ENCODE data around the gene DSC1.

DSC1 gene

GRCh38 chr18:31205273-31205672, 42.6 kb upstream of the DSC1 start:
- H3K27ac ChIP-seq = peak overlapping the region; percentile 89
- TF ChIP-seq, protein P1, sequence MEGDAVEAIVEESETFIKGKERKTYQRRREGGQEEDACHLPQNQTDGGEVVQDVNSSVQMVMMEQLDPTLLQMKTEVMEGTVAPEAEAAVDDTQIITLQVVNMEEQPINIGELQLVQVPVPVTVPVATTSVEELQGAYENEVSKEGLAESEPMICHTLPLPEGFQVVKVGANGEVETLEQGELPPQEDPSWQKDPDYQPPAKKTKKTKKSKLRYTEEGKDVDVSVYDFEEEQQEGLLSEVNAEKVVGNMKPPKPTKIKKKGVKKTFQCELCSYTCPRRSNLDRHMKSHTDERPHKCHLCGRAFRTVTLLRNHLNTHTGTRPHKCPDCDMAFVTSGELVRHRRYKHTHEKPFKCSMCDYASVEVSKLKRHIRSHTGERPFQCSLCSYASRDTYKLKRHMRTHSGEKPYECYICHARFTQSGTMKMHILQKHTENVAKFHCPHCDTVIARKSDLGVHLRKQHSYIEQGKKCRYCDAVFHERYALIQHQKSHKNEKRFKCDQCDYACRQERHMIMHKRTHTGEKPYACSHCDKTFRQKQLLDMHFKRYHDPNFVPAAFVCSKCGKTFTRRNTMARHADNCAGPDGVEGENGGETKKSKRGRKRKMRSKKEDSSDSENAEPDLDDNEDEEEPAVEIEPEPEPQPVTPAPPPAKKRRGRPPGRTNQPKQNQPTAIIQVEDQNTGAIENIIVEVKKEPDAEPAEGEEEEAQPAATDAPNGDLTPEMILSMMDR (conservative IDR thresholded peaks at IDR 0.05) = no peak

GRCh38 chr18:31204833-31205232, 42.2 kb upstream of the DSC1 start:
- TF ChIP-seq, protein P1 (conservative IDR thresholded peaks at IDR 0.05) = no peak
- H3K27ac ChIP-seq = peak overlapping the region; percentile 89

GRCh38 chr18:31204166-31204565, 41.5 kb upstream of the DSC1 start:
- TF ChIP-seq, protein P1 (conservative IDR thresholded peaks at IDR 0.05) = no peak
- H3K27ac ChIP-seq = peak overlapping the region; percentile 89

- peak overlapping the region; percentile 89 for H3K27ac ChIP-seq
- TF ChIP-seq, protein P1 (conservative IDR thresholded peaks at IDR 0.05) = no peak
Measured at GRCh38 chr18:31203794-31204148, 41.1 kb upstream of the DSC1 start.

DNA sequence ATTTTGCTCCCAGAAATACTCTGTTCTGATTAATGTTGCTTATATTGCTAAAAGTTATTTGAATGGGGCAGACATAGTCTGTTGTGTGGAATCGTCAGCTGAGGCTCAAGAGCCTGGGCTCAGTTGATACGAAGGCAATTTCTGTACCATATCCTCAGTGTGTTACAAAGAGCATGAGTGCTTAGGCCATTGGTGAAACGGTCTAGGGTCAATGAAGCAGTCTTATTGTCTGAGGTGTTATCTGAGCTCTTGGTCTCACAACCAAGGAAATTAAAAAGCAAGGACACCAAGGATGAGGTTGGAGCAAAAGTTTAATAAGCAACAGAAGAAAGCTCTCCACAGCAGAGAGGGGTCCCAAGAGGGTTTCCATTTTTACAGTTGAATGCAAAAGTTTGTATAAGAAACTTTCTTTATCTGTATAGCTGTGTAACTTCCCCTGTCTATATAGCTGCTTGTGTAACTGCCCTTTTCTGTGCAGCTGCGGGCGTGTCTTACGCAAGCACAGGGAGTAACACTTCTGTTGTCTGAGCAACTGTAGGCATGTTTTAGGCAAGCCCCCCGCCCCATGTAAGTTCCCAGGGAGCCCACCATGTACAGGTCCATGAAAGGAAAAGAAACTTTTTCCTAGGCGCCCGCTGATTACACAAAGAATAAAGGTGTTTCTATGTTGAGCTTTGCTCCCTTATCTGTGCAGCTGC, 40.6 kb upstream of the DSC1 start:
- TF ChIP-seq, protein P1 (conservative IDR thresholded peaks at IDR 0.05) = no peak
- peak overlapping the region; percentile 89 for H3K27ac ChIP-seq

DNA sequence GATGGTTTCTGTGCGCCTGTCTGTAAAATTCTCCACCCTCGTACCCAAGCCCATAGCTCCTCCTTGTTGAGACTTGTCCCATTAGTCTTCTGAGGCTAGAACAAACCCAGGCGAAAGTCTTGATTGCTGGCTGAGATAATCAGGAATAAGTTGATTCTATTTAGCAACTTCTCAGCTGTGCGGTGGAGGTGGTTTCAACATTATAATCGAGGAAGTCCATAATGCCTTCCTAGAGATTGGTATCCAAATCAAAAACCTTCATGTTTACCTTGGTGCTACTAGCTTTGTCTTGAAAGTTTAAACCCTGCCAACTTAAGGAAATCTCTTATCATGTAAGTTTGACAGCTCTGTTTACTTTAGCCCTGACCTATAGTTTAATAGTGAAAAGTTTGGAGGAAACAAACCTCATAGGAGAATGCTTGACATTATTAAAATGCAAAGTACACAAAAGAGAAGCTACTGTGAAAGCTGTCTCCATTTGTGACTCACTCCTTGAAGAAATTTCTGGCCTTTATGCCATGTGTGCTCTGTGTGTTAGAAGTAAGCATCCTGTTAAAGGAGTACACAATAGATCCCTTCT, 36.6 kb upstream of the DSC1 start:
- TF ChIP-seq, protein P1 (conservative IDR thresholded peaks at IDR 0.05) = no peak
- H3K27ac ChIP-seq = peak overlapping the region; percentile 91

DNA sequence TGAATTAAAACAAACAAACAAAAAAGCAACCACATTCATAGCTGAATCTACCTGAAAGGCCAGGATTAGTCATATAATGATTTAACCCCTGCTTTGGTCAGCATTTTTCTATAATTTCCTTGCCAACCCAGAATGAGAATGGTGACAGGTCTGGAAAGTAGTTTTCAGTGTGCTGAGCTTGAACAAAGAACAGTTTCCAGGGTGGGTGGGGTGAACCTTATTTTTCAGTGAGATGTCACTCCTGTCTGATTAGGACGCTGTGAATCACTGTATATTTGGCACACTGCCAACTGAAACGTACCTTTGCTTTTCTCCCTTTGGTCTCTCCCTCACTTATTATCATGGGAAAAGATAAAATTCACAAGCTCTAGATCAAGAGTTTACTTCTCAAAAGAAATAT, 35.0 kb upstream of the DSC1 start:
- peak overlapping the region; percentile 91 for H3K27ac ChIP-seq

More for the DNA sequence above, 35.0 kb upstream of the DSC1 start:
- TF ChIP-seq, protein P1 (conservative IDR thresholded peaks at IDR 0.05) = no peak

Data from VCaP (cell line).